Endometrial microvascular endothelial cells (primary cell): ENCODE measurements around the gene ALKBH5. TPM values are rescaled to one million over a fixed set of nuclear protein-coding genes. Genes with fewer than 3 reads are reported as not detected.

ENCODE experiments used
- in situ Hi-C: cut with HindIII; loops from 2 replicates; pipeline ENCODE4 v1.10.0; 2017; ENCODE audit warnings: low sequenced_read_pairs, low pct_unique_long_range_greater_than_20kb; ENCODE audit errors: inconsistent ontology term
- total RNA-seq: library from RNA; depleted of rRNA; stranded (reverse); fragments of >200 nt; gene quantifications from one replicate; pipeline ENCODE4 v1.2.3, GENCODE V29; 2015; ENCODE audit errors: inconsistent ontology term

The ALKBH5 gene
- total RNA-seq, 1 donor from 2014 or later = 104 TPM

- in situ Hi-C loops = no loop called here
These were observed 50.3 kb downstream of the ALKBH5 start for GRCh38 chr17:18233803-18234518.

- in situ Hi-C loops = no loop called here
These were observed 51.3 kb downstream of the ALKBH5 start for GRCh38 chr17:18234853-18235380.

- in situ Hi-C loops = no loop called here
These were observed 52.2 kb downstream of the ALKBH5 start for GRCh38 chr17:18235743-18236256.

GRCh38 chr17:18236494-18236893, 52.9 kb downstream of the ALKBH5 start:
- in situ Hi-C loops = no loop called here

GRCh38 chr17:18237461-18237860, 53.8 kb downstream of the ALKBH5 start:
- in situ Hi-C loops = no loop called here

GRCh38 chr17:18238299-18238698, 54.7 kb downstream of the ALKBH5 start:
- in situ Hi-C loops = no loop called here

GRCh38 chr17:18240449-18240848, 56.8 kb downstream of the ALKBH5 start:
- in situ Hi-C loops = no loop called here

- in situ Hi-C loops = no loop called here
These were observed 57.7 kb downstream of the ALKBH5 start for GRCh38 chr17:18241229-18241871.

- in situ Hi-C loops = no loop called here
These were observed 61.6 kb downstream of the ALKBH5 start for GRCh38 chr17:18245038-18245776.

- in situ Hi-C loops = no loop called here
These were observed 62.6 kb downstream of the ALKBH5 start for GRCh38 chr17:18246109-18246725.

- in situ Hi-C loops = no loop called here
These were observed 63.4 kb downstream of the ALKBH5 start for GRCh38 chr17:18246880-18247612.

- in situ Hi-C loops = no loop called here
These were observed 64.0 kb downstream of the ALKBH5 start for GRCh38 chr17:18247613-18248001.

GRCh38 chr17:18248300-18248731, 64.7 kb downstream of the ALKBH5 start:
- in situ Hi-C loops = no loop called here

GRCh38 chr17:18248811-18249210, 65.2 kb downstream of the ALKBH5 start:
- in situ Hi-C loops = no loop called here

GRCh38 chr17:18250259-18250658, 66.6 kb downstream of the ALKBH5 start:
- in situ Hi-C loops = no loop called here

- in situ Hi-C loops = no loop called here
These were observed 67.1 kb downstream of the ALKBH5 start for GRCh38 chr17:18250708-18251107.

- in situ Hi-C loops = no loop called here
These were observed 67.6 kb downstream of the ALKBH5 start for GRCh38 chr17:18251204-18251603.

GRCh38 chr17:18252160-18252559, 68.5 kb downstream of the ALKBH5 start:
- in situ Hi-C loops = no loop called here
